Stimulated activated memory B cell treated with anti-CD40 and anti-IgM and Interleukin-4, amounts not matched to agents 10 μg/mL and 1 μg/mL and 100 μg/mL, for 72 hours (primary cell): ENCODE results near the gene FOXE1.

Source experiments
- ATAC-seq: fragments of 150-1000 bp; cut with Tn5 transposase; 2 replicates; pipeline ENCODE4 v1.10.0; 2021
- H3K27ac Mint-ChIP-seq: one replicate; pipeline ENCODE4 v1.8.0; 2022; ENCODE audit warnings: mild to moderate bottlenecking, mixed read lengths
- H3K27me3 Mint-ChIP-seq: one replicate; pipeline ENCODE4 v1.8.0; 2022; ENCODE audit warnings: mixed read lengths
- H3K36me3 Mint-ChIP-seq: one replicate; pipeline ENCODE4 v1.8.0; 2022; ENCODE audit warnings: mixed read lengths
- H3K4me1 Mint-ChIP-seq: one replicate; pipeline ENCODE4 v1.8.0; 2022; ENCODE audit warnings: mixed read lengths
- H3K4me3 Mint-ChIP-seq: one replicate; pipeline ENCODE4 v1.8.0; 2022; ENCODE audit warnings: mild to moderate bottlenecking, moderate library complexity, mixed read lengths
- H3K9me3 Mint-ChIP-seq: one replicate; pipeline ENCODE4 v1.8.0; 2022; ENCODE audit warnings: mixed read lengths

FOXE1 gene

DNA sequence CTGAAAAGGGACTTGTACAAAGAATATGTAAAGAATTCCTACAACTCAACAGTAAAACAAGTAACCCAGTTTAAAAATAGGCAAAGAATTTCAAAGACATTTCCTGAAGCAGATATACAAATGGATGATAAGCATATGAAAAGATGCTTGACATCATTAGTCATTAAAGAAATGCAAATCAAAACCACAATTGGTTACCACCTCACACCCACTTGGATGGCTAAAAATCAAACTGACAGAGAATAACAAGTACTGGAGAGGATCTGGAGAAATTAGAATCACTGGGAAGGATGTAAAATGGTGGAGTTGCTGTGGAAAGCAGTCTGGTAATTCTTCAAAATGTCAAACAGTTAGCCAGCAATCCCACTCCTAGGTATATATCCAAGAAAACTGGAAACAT, 12.5 kb upstream of the FOXE1 start:
- Mint-ChIP-seq H3K27ac (no peak overlapping the region), H3K36me3 (no peaks in the 10 kb centered on the region), H3K27me3 (peaks cover 69% of the 10 kb centered on the region), H3K4me1 (no peaks in the 10 kb centered on the region), H3K4me3 (no peak overlapping the region), H3K9me3 (no peaks in the 10 kb centered on the region)
- ATAC-seq: no peak

DNA sequence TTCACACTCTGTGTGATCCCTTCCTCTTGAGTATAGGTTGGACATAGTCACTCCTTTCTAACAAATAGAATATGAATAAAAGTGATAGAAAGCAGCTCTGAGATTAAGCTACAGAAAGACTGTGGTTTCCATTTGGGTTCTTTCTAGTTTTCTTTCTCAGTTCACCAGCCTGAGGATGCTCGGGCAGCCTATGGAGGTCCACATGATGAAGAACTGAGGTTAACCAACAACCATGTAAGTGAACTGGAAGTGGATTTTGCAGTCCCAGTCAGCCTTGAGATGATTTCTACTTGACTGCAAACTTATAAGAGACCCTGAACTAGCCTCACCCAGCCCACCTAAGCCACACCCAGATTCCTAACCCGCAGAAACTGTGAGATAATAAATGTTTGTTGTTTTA, 10.1 kb upstream of the FOXE1 start:
- no peak overlapping the region for H3K4me3 Mint-ChIP-seq
- H3K4me1 Mint-ChIP-seq: peaks cover 6% of the 10 kb centered on the region
- H3K36me3 Mint-ChIP-seq: no peaks in the 10 kb centered on the region
- H3K9me3 Mint-ChIP-seq: no peaks in the 10 kb centered on the region
- peaks cover 69% of the 10 kb centered on the region for H3K27me3 Mint-ChIP-seq
- ATAC-seq: no peak
- no peak overlapping the region for H3K27ac Mint-ChIP-seq

- H3K4me3 Mint-ChIP-seq: no peak overlapping the region
- H3K36me3 Mint-ChIP-seq: no peaks in the 10 kb centered on the region
- peaks cover 77% of the 10 kb centered on the region for H3K27me3 Mint-ChIP-seq
- H3K27ac Mint-ChIP-seq: no peak overlapping the region
- H3K4me1 Mint-ChIP-seq: peaks cover 12% of the 10 kb centered on the region
- no peak for ATAC-seq
- no peaks in the 10 kb centered on the region for H3K9me3 Mint-ChIP-seq
These were observed 7.9 kb upstream of the FOXE1 start for GRCh38 chr9:97845130-97845529.

DNA sequence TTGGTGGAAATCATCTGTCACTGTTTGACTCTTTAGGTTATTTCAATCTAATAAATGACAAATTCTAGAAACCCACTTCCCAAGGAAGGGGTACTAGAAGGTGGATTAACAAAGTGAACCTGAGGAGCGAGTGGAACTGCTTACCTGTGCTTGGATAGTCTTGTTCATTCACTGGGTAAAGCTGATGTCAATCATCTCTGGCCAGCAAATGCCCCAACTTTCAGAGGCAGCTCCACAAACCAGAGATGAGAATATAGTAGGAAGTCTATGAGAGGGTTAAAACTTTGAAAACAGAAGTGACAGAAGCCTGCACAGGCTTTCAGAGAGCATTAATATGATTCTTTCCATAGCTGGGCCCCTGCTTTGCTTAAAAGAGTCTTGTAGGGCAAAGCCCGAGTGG, 7.3 kb upstream of the FOXE1 start:
- no peaks in the 10 kb centered on the region for H3K36me3 Mint-ChIP-seq
- no peak overlapping the region for H3K4me3 Mint-ChIP-seq
- H3K9me3 Mint-ChIP-seq: no peaks in the 10 kb centered on the region

GRCh38 chr9:97846347-97846746, 6.7 kb upstream of the FOXE1 start:
- no peak overlapping the region for H3K4me3 Mint-ChIP-seq
- H3K9me3 Mint-ChIP-seq: no peaks in the 10 kb centered on the region
- no peak for ATAC-seq
- no peak overlapping the region for H3K27ac Mint-ChIP-seq
- peaks cover 77% of the 10 kb centered on the region for H3K27me3 Mint-ChIP-seq
- peaks cover 12% of the 10 kb centered on the region for H3K4me1 Mint-ChIP-seq
- no peaks in the 10 kb centered on the region for H3K36me3 Mint-ChIP-seq

More for the DNA sequence above, 7.3 kb upstream of the FOXE1 start:
- H3K27ac Mint-ChIP-seq: no peak overlapping the region
- ATAC-seq: no peak
- peaks cover 12% of the 10 kb centered on the region for H3K4me1 Mint-ChIP-seq
- H3K27me3 Mint-ChIP-seq: peaks cover 77% of the 10 kb centered on the region

- no peaks in the 10 kb centered on the region for H3K9me3 Mint-ChIP-seq
- H3K27ac Mint-ChIP-seq: no peak overlapping the region
- H3K4me3 Mint-ChIP-seq: no peak overlapping the region
- peaks cover 81% of the 10 kb centered on the region for H3K27me3 Mint-ChIP-seq
- ATAC-seq: no peak
- H3K4me1 Mint-ChIP-seq: peaks cover 18% of the 10 kb centered on the region
- no peaks in the 10 kb centered on the region for H3K36me3 Mint-ChIP-seq
These were observed 5.4 kb upstream of the FOXE1 start for GRCh38 chr9:97847474-97848214.

GRCh38 chr9:97848215-97848479, 4.9 kb upstream of the FOXE1 start:
- ATAC-seq: no peak
- no peaks in the 10 kb centered on the region for H3K36me3 Mint-ChIP-seq
- peak overlapping the region; percentile 23 for H3K4me3 Mint-ChIP-seq

DNA sequence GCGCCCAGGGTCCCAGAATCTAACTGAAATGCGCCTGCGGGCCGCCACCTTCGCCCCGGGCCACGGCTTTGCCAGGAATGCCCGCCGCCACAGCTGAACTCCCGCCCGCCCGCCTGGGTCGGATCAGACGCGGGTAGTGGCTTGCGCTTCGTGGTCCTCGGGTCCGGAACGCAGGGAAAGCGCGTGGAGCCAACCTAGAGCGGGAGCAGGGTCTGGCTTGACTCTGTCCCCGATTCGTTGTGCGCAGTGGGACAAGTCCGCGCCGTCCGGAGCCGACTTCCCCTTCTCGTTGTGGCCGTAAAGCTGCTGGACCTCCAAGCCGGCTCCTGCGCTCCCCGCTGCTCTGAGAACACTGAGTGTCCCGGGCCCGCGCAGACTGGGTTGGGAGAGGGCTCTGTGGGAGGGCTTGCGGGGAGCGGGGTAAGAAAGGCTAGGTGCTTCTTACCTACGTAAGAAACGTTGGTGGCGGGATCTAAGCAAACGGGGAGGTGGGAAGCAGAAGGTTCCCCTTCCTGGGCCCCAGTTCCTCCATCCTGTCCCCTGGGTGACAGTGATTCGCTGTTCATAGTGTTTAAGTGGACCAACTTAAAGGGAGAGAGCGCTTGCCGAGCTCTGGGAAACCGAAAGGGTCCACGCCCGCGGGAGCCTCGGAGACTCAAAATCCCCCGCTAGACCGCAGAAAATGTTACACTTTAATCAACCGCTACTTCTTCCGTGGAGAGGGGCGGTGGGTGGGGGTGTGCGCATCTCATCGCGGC, 4.4 kb upstream of the FOXE1 start:
- H3K36me3 Mint-ChIP-seq: no peaks in the 10 kb centered on the region
- no peaks in the 10 kb centered on the region for H3K9me3 Mint-ChIP-seq
- peaks cover 26% of the 10 kb centered on the region for H3K4me1 Mint-ChIP-seq
- peaks cover 81% of the 10 kb centered on the region for H3K27me3 Mint-ChIP-seq
- H3K27ac Mint-ChIP-seq: no peak overlapping the region
- peak; percentile 55 for ATAC-seq
- peak overlapping the region; percentile 64 for H3K4me3 Mint-ChIP-seq

More at GRCh38 chr9:97848215-97848479, 4.9 kb upstream of the FOXE1 start:
- Mint-ChIP-seq H3K4me1 (peaks cover 23% of the 10 kb centered on the region), H3K9me3 (no peaks in the 10 kb centered on the region), H3K27ac (no peak overlapping the region), H3K27me3 (peaks cover 81% of the 10 kb centered on the region)

- no peaks in the 10 kb centered on the region for H3K9me3 Mint-ChIP-seq
- H3K36me3 Mint-ChIP-seq: no peaks in the 10 kb centered on the region
- no peak overlapping the region for H3K27ac Mint-ChIP-seq
- no peak for ATAC-seq
- H3K4me3 Mint-ChIP-seq: no peak overlapping the region
- H3K27me3 Mint-ChIP-seq: peaks cover 90% of the 10 kb centered on the region
- H3K4me1 Mint-ChIP-seq: peaks cover 32% of the 10 kb centered on the region
These were observed 3.0 kb upstream of the FOXE1 start for GRCh38 chr9:97849980-97850379.

- ATAC-seq: no peak
- Mint-ChIP-seq H3K27me3 (peaks cover 90% of the 10 kb centered on the region), H3K4me1 (peaks cover 32% of the 10 kb centered on the region), H3K36me3 (no peaks in the 10 kb centered on the region), H3K4me3 (peak overlapping the region; percentile 26), H3K9me3 (no peaks in the 10 kb centered on the region), H3K27ac (no peak overlapping the region)
These were observed 2.1 kb upstream of the FOXE1 start for GRCh38 chr9:97850746-97851445.

GRCh38 chr9:97851446-97851883, 1.6 kb upstream of the FOXE1 start:
- no peaks in the 10 kb centered on the region for H3K36me3 Mint-ChIP-seq
- no peak overlapping the region for H3K4me3 Mint-ChIP-seq
- no peak for ATAC-seq
- no peaks in the 10 kb centered on the region for H3K9me3 Mint-ChIP-seq
- H3K27me3 Mint-ChIP-seq: peaks cover 90% of the 10 kb centered on the region
- no peak overlapping the region for H3K27ac Mint-ChIP-seq
- H3K4me1 Mint-ChIP-seq: peaks cover 32% of the 10 kb centered on the region

DNA sequence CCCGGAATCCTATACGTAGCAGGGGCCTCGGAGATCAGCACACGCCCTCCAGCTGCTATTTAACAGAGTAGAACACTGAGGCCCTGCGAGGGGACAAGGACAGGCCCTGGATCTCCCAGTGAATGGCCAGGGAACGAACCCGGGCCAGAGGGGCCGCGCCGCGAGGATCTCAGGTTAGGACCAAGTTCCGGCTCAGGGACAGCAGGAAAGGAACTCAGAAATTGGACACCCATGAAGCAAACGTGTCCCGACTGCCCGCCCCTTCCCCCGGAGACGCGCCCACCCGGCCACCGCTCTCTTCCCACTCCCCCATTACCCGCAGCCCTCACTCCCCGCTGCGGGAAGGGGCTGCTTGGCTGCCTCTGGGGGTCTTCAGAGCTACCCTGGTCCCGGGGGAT, 1.0 kb upstream of the FOXE1 start:
- H3K36me3 Mint-ChIP-seq: no peaks in the 10 kb centered on the region
- no peak overlapping the region for H3K4me3 Mint-ChIP-seq
- H3K4me1 Mint-ChIP-seq: peaks cover 31% of the 10 kb centered on the region
- H3K27me3 Mint-ChIP-seq: peaks cover 90% of the 10 kb centered on the region
- H3K9me3 Mint-ChIP-seq: no peaks in the 10 kb centered on the region
- no peak for ATAC-seq
- H3K27ac Mint-ChIP-seq: no peak overlapping the region

GRCh38 chr9:97852399-97853055, 499 bp upstream of the FOXE1 start:
- no peak for ATAC-seq
- H3K4me3 Mint-ChIP-seq: no peak overlapping the region
- H3K9me3 Mint-ChIP-seq: no peaks in the 10 kb centered on the region
- H3K4me1 Mint-ChIP-seq: peaks cover 32% of the 10 kb centered on the region
- H3K36me3 Mint-ChIP-seq: no peaks in the 10 kb centered on the region
- H3K27me3 Mint-ChIP-seq: peaks cover 90% of the 10 kb centered on the region
- no peak overlapping the region for H3K27ac Mint-ChIP-seq

- Mint-ChIP-seq H3K4me1 (peaks cover 26% of the 10 kb centered on the region), H3K9me3 (no peaks in the 10 kb centered on the region), H3K4me3 (peak overlapping the region; percentile 84), H3K36me3 (no peaks in the 10 kb centered on the region), H3K27ac (no peak overlapping the region), H3K27me3 (peaks cover 95% of the 10 kb centered on the region)
- ATAC-seq: peak; percentile 71
These were observed 1.0 kb downstream of the FOXE1 start for GRCh38 chr9:97853844-97854695.
